Loucy (cell line): ENCODE results near the gene AMACR.

Experiments
- H2AFZ ChIP-seq: fragments of 200-600 bp; sonication (generic); 2 replicates; pipeline ENCODE4 v1.6.0; 2016; ENCODE audit warnings: antibody characterized with exemption, mild to moderate bottlenecking, low read length, moderate library complexity
- H3F3A ChIP-seq: fragments of 200-600 bp; 2 replicates; pipeline ENCODE4 v1.6.0; 2016; ENCODE audit warnings: antibody characterized with exemption, low read depth, mild to moderate bottlenecking
- H3K27me3 ChIP-seq: fragments of 200-600 bp; sonication (generic); 2 replicates; pipeline ENCODE4 v1.6.1; 2014; ENCODE audit warnings: low read length, mild to moderate bottlenecking; ENCODE audit not compliant: insufficient read depth, poor library complexity, severe bottlenecking
- H3K36me3 ChIP-seq: fragments of 200-600 bp; sonication (generic); 2 replicates; pipeline ENCODE4 v1.6.1; 2016; ENCODE audit warnings: low read length; ENCODE audit not compliant: insufficient read depth
- H3K4me1 ChIP-seq: fragments of 200-600 bp; sonication (generic); 2 replicates; pipeline ENCODE4 v1.5.1; 2014; ENCODE audit warnings: low read length, mild to moderate bottlenecking; ENCODE audit not compliant: insufficient read depth, poor library complexity, severe bottlenecking
- H3K4me2 ChIP-seq: fragments of 200-600 bp; sonication (generic); 2 replicates; pipeline ENCODE4 v1.6.0; 2014; ENCODE audit warnings: antibody characterized with exemption, low read length, low read depth, mild to moderate bottlenecking; ENCODE audit not compliant: poor library complexity, severe bottlenecking
- H3K4me3 ChIP-seq: fragments of 200-600 bp; sonication (generic); 2 replicates; pipeline ENCODE4 v1.5.1; 2014; ENCODE audit warnings: low read length, mild to moderate bottlenecking, mixed read lengths; ENCODE audit not compliant: poor library complexity, severe bottlenecking
- H3K79me2 ChIP-seq: fragments of 200-600 bp; sonication (generic); 2 replicates; pipeline ENCODE4 v1.6.1; 2014; ENCODE audit warnings: low read length; ENCODE audit not compliant: insufficient read depth
- H3K9ac ChIP-seq: fragments of 200-600 bp; sonication (generic); 2 replicates; pipeline ENCODE4 v1.6.0; 2014; ENCODE audit warnings: mild to moderate bottlenecking, low read depth, low read length, moderate library complexity; ENCODE audit not compliant: poor library complexity, severe bottlenecking
- H3K9me2 ChIP-seq: fragments of 200-600 bp; sonication (generic); replicated peaks from 2 replicates; pipeline ENCODE4 v1.6.1; 2016; ENCODE audit warnings: low read depth, low read length, mixed read lengths
- H3K9me3 ChIP-seq: fragments of 200-600 bp; sonication (generic); 2 replicates; pipeline ENCODE4 v1.6.1; 2014; ENCODE audit warnings: mild to moderate bottlenecking, antibody characterized with exemption, low read length, low read depth; ENCODE audit not compliant: insufficient read depth
- H4K20me1 ChIP-seq: fragments of 200-600 bp; sonication (generic); 2 replicates; pipeline ENCODE4 v1.6.0; 2014; ENCODE audit warnings: antibody characterized with exemption, low read length, mild to moderate bottlenecking; ENCODE audit not compliant: insufficient read depth, poor library complexity, severe bottlenecking
- CTCF ChIP-seq: fragments of 200-600 bp; sonication (generic); conservative IDR thresholded peaks from 2 replicates; pipeline ENCODE4 v1.5.1; 2014; ENCODE audit warnings: mild to moderate bottlenecking, antibody characterized with exemption, low read length
- EZH2phosphoT487 ChIP-seq: fragments of 200-600 bp; IDR thresholded peaks from 2 replicates; pipeline ENCODE4 v1.6.1; 2018; ENCODE audit warnings: antibody characterized with exemption, mild to moderate bottlenecking, moderate library complexity, borderline replicate concordance

The AMACR gene

GRCh38 chr5:34040472-34040871 lies 32.6 kb upstream of the AMACR start:
- no peak overlapping the region for H3K9ac ChIP-seq
- no peaks in the 10 kb centered on the region for H3K9me3 ChIP-seq
- no peaks in the 10 kb centered on the region for H3K4me1 ChIP-seq
- no peak overlapping the region for H3K4me2 ChIP-seq
- no peak overlapping the region for H2AFZ ChIP-seq
- no peaks in the 10 kb centered on the region for H3K9me2 ChIP-seq
- H3F3A ChIP-seq, result no peaks in the 10 kb centered on the region
- TF ChIP-seq CTCF, result no peak
- TF ChIP-seq EZH2phosphoT487, result no peak
- H3K79me2 ChIP-seq, result no peaks in the 10 kb centered on the region
- no peak overlapping the region for H3K4me3 ChIP-seq
- H3K36me3 ChIP-seq, result peaks cover 3% of the 10 kb centered on the region; the same call in 1 of the 2 replicates
- H4K20me1 ChIP-seq, result no peaks in the 10 kb centered on the region
- H3K27me3 ChIP-seq, result no peaks in the 10 kb centered on the region

- Histone ChIP-seq H3K36me3 (peaks cover 12% of the 10 kb centered on the region; the same call in 1 of the 2 replicates), H3K4me1 (no peaks in the 10 kb centered on the region), H2AFZ (no peak overlapping the region), H3K9me3 (no peaks in the 10 kb centered on the region), H3F3A (no peaks in the 10 kb centered on the region), H3K4me3 (no peak overlapping the region), H3K9me2 (no peaks in the 10 kb centered on the region), H4K20me1 (no peaks in the 10 kb centered on the region), H3K79me2 (no peaks in the 10 kb centered on the region), H3K9ac (no peak overlapping the region), H3K4me2 (no peak overlapping the region), H3K27me3 (no peaks in the 10 kb centered on the region)
- TF ChIP-seq CTCF (no peak), EZH2phosphoT487 (no peak)
Measured at GRCh38 chr5:34039398-34040157, 31.7 kb upstream of the AMACR start.

GRCh38 chr5:34038838-34039237 lies 31.0 kb upstream of the AMACR start:
- no peaks in the 10 kb centered on the region for H3K79me2 ChIP-seq
- no peak overlapping the region for H3K4me2 ChIP-seq
- H3K9me3 ChIP-seq, result no peaks in the 10 kb centered on the region
- H3K9ac ChIP-seq, result no peak overlapping the region
- H3K36me3 ChIP-seq, result peaks cover 16% of the 10 kb centered on the region; the same call in 1 of the 2 replicates
- no peaks in the 10 kb centered on the region for H3K4me1 ChIP-seq
- H4K20me1 ChIP-seq, result no peaks in the 10 kb centered on the region
- H3F3A ChIP-seq, result no peaks in the 10 kb centered on the region
- H3K27me3 ChIP-seq, result no peaks in the 10 kb centered on the region
- H3K9me2 ChIP-seq, result no peaks in the 10 kb centered on the region
- no peak overlapping the region for H2AFZ ChIP-seq
- no peak for TF ChIP-seq CTCF
- no peak for TF ChIP-seq EZH2phosphoT487
- H3K4me3 ChIP-seq, result no peak overlapping the region
